Stimulated activated effector memory CD8-positive, alpha-beta T cell treated with anti-CD3 and anti-CD28 coated beads, Interleukin-12 subunit alpha, Interleukin-12 subunit beta, amount 100 ng/mL, for 72 hours (primary cell): ENCODE data around the gene ZNF438.

Source experiments
- ATAC-seq: fragments of 150-1000 bp; cut with Tn5 transposase; 2 replicates; pipeline ENCODE4 v1.10.0; 2021
- DNase-seq, 2 donors: peaks; one replicate each; pipeline ENCODE4 v3.0.0; 2021 to 2022; ENCODE audit warnings: low spot score in 2 of 2
- H3K27ac Mint-ChIP-seq: one replicate; pipeline ENCODE4 v1.8.0; 2022; ENCODE audit warnings: mild to moderate bottlenecking, mixed read lengths
- H3K36me3 Mint-ChIP-seq: one replicate; pipeline ENCODE4 v1.8.0; 2022; ENCODE audit warnings: mild to moderate bottlenecking, mixed read lengths
- H3K4me1 Mint-ChIP-seq: one replicate; pipeline ENCODE4 v1.8.0; 2022; ENCODE audit warnings: mixed read lengths
- H3K4me3 Mint-ChIP-seq: one replicate; pipeline ENCODE4 v1.8.0; 2022; ENCODE audit warnings: mild to moderate bottlenecking, mixed read lengths
- H3K9me3 Mint-ChIP-seq: one replicate; pipeline ENCODE4 v1.8.0; 2022; ENCODE audit warnings: mixed read lengths

The ZNF438 gene

DNA sequence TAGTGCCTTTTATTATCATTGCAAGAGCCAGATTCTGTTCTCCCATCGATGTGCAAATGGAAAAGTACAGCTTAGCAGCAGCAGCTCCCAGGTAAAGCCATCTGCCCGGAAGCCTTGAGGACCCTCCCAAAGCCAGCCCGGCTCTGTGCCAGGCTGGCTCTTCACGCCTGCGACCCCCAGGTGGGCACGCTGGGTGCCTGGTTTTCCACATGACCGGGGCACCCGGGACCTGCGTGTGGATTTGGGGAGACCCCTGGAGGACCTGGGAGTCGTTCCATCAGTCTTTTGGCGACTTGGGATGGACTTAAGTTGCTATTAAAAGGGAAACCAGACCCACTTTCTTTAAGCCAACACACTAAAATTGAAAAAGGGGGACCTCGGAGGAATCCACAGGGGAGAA, 196.5 kb downstream of the ZNF438 start:
- Mint-ChIP-seq H3K27ac (no peak overlapping the region), H3K36me3 (no peaks in the 10 kb centered on the region), H3K4me1 (no peaks in the 10 kb centered on the region), H3K9me3 (no peaks in the 10 kb centered on the region), H3K4me3 (no peak overlapping the region)
- no peak for ATAC-seq
- no peak for DNase-seq

- H3K36me3 Mint-ChIP-seq, result no peaks in the 10 kb centered on the region
- no peak overlapping the region for H3K27ac Mint-ChIP-seq
- H3K4me3 Mint-ChIP-seq, result no peak overlapping the region
- H3K4me1 Mint-ChIP-seq, result no peaks in the 10 kb centered on the region
- DNase-seq (no peak), ATAC-seq (no peak)
- no peaks in the 10 kb centered on the region for H3K9me3 Mint-ChIP-seq
These were observed 197.0 kb downstream of the ZNF438 start for GRCh38 chr10:30834651-30835050.

- no peak for ATAC-seq
- H3K9me3 Mint-ChIP-seq, result no peaks in the 10 kb centered on the region
- H3K27ac Mint-ChIP-seq, result no peak overlapping the region
- no peak for DNase-seq
- H3K36me3 Mint-ChIP-seq, result no peaks in the 10 kb centered on the region
- H3K4me3 Mint-ChIP-seq, result no peak overlapping the region
- H3K4me1 Mint-ChIP-seq, result no peaks in the 10 kb centered on the region
These were observed 197.5 kb downstream of the ZNF438 start for GRCh38 chr10:30834153-30834552.

DNA sequence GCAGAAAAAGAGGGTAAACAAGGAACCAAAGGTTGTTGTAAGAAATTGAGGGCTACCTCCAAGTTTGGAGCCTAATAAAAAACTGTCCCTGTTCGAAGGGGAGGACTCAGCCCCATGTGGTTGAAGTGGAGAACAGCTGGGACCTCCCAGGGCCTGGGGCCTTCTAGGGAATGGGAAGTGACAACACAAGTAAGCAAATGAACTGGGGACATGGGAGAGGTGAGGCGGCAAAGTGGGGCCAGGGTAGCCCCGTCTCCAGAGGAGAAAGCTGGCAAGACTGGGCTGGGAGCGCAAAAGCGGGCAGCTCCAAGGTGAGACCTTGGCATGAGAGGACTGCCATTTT, 198.1 kb downstream of the ZNF438 start:
- Mint-ChIP-seq H3K4me3 (no peak overlapping the region), H3K4me1 (no peaks in the 10 kb centered on the region), H3K27ac (no peak overlapping the region), H3K9me3 (no peaks in the 10 kb centered on the region), H3K36me3 (no peaks in the 10 kb centered on the region)
- no peak for ATAC-seq
- no peak for DNase-seq

GRCh38 chr10:30832749-30833627, 198.7 kb downstream of the ZNF438 start:
- Mint-ChIP-seq H3K27ac (no peak overlapping the region), H3K36me3 (no peaks in the 10 kb centered on the region), H3K9me3 (no peaks in the 10 kb centered on the region), H3K4me1 (no peaks in the 10 kb centered on the region), H3K4me3 (no peak overlapping the region)
- DNase-seq (no peak), ATAC-seq (no peak)

DNA sequence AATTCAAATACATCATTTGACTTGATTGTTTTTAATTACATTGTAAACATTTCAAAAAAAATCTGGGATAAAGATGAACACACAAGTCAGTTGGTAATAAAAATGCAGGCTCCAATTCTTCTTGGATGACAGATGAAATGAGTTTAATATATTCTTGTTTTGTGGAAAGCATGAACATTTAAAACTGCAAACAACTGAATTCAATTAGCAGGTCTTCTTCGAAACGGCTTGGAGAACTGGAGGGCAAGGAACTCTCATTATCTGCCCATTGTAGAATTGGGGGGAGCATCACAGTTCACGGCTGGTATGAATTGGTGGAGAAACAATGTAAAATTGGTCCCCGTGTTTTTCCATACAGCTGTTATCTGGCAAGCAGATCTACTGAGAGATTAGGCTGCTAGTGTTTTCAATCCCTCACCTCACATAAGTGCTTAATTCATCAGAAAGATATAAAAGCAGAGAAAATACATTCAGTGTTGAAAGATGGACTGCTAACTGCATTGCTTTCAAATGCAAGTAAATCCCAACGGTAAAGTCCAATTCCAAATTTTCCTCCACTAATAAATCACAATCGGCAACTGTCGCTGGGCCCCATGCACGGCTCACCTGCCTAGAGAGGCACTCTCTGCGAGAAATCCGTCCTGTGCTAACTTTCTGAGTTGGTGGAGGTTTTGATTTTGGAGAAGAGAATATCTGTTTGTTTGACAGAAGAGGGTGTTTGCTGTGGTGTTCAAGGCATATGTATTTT, 199.5 kb downstream of the ZNF438 start:
- ATAC-seq (no peak), DNase-seq (no peak)

GRCh38 chr10:30831426-30831825, 200.2 kb downstream of the ZNF438 start:
- no peaks in the 10 kb centered on the region for H3K4me1 Mint-ChIP-seq
- ATAC-seq (no peak), DNase-seq (no peak)
- no peak overlapping the region for H3K4me3 Mint-ChIP-seq
- no peaks in the 10 kb centered on the region for H3K36me3 Mint-ChIP-seq
- H3K9me3 Mint-ChIP-seq, result no peaks in the 10 kb centered on the region
- no peak overlapping the region for H3K27ac Mint-ChIP-seq

More for the DNA sequence above, 199.5 kb downstream of the ZNF438 start:
- Mint-ChIP-seq H3K9me3 (no peaks in the 10 kb centered on the region), H3K4me3 (no peak overlapping the region), H3K27ac (no peak overlapping the region), H3K4me1 (no peaks in the 10 kb centered on the region), H3K36me3 (no peaks in the 10 kb centered on the region)

GRCh38 chr10:30830315-30831230, 201.1 kb downstream of the ZNF438 start:
- ATAC-seq, result no peak
- DNase-seq, result no peak
- H3K4me1 Mint-ChIP-seq, result no peaks in the 10 kb centered on the region
- H3K9me3 Mint-ChIP-seq, result no peaks in the 10 kb centered on the region
- H3K36me3 Mint-ChIP-seq, result no peaks in the 10 kb centered on the region
- no peak overlapping the region for H3K27ac Mint-ChIP-seq
- no peak overlapping the region for H3K4me3 Mint-ChIP-seq

GRCh38 chr10:30829901-30830300, 201.8 kb downstream of the ZNF438 start:
- Mint-ChIP-seq H3K4me3 (no peak overlapping the region), H3K9me3 (no peaks in the 10 kb centered on the region), H3K4me1 (no peaks in the 10 kb centered on the region), H3K36me3 (no peaks in the 10 kb centered on the region), H3K27ac (no peak overlapping the region)
- DNase-seq (no peak), ATAC-seq (no peak)

DNA sequence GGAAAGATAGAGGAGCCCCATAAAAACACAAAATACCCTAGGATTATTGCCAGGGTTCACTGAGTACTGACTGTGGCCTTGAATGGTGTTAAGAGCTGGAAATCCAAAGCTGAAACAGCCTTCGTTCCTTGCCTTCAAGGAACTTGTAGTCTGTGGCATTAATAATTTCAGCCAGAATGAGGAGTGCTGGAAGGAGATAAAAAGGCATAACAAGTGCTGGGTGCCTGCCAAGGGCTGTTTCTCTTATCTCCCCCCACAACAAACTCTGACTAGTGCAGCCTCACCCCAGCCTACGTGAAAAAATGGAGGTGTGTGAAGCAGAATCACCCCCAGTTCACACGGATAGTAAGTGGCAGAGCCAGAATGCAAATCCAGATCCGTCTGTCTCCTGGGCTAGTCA, 203.0 kb downstream of the ZNF438 start:
- no peak overlapping the region for H3K27ac Mint-ChIP-seq

GRCh38 chr10:30828164-30828563, 203.5 kb downstream of the ZNF438 start:
- ATAC-seq (no peak), DNase-seq (no peak)
- Mint-ChIP-seq H3K36me3 (no peaks in the 10 kb centered on the region), H3K4me3 (no peak overlapping the region), H3K9me3 (no peaks in the 10 kb centered on the region), H3K27ac (no peak overlapping the region), H3K4me1 (no peaks in the 10 kb centered on the region)

More for the DNA sequence above, 203.0 kb downstream of the ZNF438 start:
- no peak overlapping the region for H3K4me3 Mint-ChIP-seq
- DNase-seq, result no peak
- H3K9me3 Mint-ChIP-seq, result no peaks in the 10 kb centered on the region
- no peaks in the 10 kb centered on the region for H3K36me3 Mint-ChIP-seq
- no peaks in the 10 kb centered on the region for H3K4me1 Mint-ChIP-seq
- no peak for ATAC-seq

GRCh38 chr10:30827531-30828120, 204.0 kb downstream of the ZNF438 start:
- no peaks in the 10 kb centered on the region for H3K4me1 Mint-ChIP-seq
- ATAC-seq (no peak), DNase-seq (no peak)
- H3K4me3 Mint-ChIP-seq, result no peak overlapping the region
- no peaks in the 10 kb centered on the region for H3K36me3 Mint-ChIP-seq
- H3K9me3 Mint-ChIP-seq, result no peaks in the 10 kb centered on the region
- H3K27ac Mint-ChIP-seq, result no peak overlapping the region

GRCh38 chr10:30826679-30827078, 205.0 kb downstream of the ZNF438 start:
- Mint-ChIP-seq H3K9me3 (no peaks in the 10 kb centered on the region), H3K36me3 (no peaks in the 10 kb centered on the region), H3K4me3 (no peak overlapping the region), H3K4me1 (no peaks in the 10 kb centered on the region), H3K27ac (no peak overlapping the region)
- ATAC-seq (no peak), DNase-seq (no peak)

- Mint-ChIP-seq H3K36me3 (no peaks in the 10 kb centered on the region), H3K4me1 (no peaks in the 10 kb centered on the region)
- no peak for ATAC-seq
These were observed 206.2 kb downstream of the ZNF438 start for GRCh38 chr10:30825495-30825894.

DNA sequence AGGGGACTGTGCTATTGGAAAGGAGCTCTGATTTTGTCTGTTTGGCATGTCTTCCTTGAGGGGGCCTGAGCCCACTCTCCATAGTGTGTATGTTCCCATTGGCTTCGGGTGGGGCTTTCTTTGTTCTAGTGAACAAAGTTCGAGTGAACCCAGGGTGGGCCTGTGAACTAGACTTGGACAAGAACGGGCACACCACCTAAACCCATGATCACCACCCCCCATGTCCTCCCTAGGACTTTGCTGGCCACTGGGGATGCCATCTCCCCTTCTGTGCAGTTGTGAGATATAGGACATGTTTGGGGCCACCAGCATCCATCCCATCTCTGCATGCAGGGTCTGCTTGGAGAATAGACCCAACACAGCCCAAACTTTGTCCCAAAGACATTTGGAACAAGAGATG, 206.6 kb downstream of the ZNF438 start:
- H3K36me3 Mint-ChIP-seq, result no peaks in the 10 kb centered on the region
- no peaks in the 10 kb centered on the region for H3K4me1 Mint-ChIP-seq
- no peaks in the 10 kb centered on the region for H3K9me3 Mint-ChIP-seq
- DNase-seq, result no peak
- no peak for ATAC-seq
- no peak overlapping the region for H3K27ac Mint-ChIP-seq
- no peak overlapping the region for H3K4me3 Mint-ChIP-seq

More at GRCh38 chr10:30825495-30825894, 206.2 kb downstream of the ZNF438 start:
- Mint-ChIP-seq H3K9me3 (no peaks in the 10 kb centered on the region), H3K4me3 (no peak overlapping the region), H3K27ac (no peak overlapping the region)
- no peak for DNase-seq
